ENCODE data around the gene KLHL4. TPM values are rescaled to one million over a fixed set of nuclear protein-coding genes. Genes with fewer than 3 reads are reported as not detected.
"Not testable (repeated sequence)": the region's sequence is repeated elsewhere in the genome, so short reads cannot be mapped to it uniquely, and the experiment has no call there.

Gene KLHL4
- total RNA-seq, 1 donor from 2014 or later, result 0.58 TPM

DNA sequence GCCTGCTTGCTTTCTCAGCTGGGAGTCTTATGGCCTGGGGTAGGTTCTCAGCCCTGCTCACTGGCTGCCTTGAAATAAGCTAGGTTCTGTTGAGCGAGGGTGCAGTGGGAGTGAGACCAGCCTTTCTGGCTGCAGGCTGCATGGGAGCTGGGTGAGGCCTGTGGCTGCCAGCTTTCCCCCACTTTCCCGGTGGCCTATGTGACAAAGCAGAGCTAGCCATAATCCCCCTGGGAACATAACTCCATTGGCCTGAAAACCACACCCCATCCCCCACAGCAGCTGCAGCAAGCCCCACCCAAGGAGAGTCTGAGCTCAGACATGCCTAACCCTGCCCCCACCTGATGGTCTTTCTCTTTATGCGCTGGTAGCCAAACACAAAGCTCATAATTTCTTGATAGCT is 118.9 kb downstream of the KLHL4 start:
- TF ChIP-seq, protein P1, sequence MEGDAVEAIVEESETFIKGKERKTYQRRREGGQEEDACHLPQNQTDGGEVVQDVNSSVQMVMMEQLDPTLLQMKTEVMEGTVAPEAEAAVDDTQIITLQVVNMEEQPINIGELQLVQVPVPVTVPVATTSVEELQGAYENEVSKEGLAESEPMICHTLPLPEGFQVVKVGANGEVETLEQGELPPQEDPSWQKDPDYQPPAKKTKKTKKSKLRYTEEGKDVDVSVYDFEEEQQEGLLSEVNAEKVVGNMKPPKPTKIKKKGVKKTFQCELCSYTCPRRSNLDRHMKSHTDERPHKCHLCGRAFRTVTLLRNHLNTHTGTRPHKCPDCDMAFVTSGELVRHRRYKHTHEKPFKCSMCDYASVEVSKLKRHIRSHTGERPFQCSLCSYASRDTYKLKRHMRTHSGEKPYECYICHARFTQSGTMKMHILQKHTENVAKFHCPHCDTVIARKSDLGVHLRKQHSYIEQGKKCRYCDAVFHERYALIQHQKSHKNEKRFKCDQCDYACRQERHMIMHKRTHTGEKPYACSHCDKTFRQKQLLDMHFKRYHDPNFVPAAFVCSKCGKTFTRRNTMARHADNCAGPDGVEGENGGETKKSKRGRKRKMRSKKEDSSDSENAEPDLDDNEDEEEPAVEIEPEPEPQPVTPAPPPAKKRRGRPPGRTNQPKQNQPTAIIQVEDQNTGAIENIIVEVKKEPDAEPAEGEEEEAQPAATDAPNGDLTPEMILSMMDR (conservative IDR thresholded peaks at IDR 0.05; ENCODE audit: low read depth, low read length), result no peak
- H3K4me3 ChIP-seq (ENCODE audit: low read depth, low read length), result no peak overlapping the region
- DNase-seq (ENCODE audit: low read depth), result no peak

DNA sequence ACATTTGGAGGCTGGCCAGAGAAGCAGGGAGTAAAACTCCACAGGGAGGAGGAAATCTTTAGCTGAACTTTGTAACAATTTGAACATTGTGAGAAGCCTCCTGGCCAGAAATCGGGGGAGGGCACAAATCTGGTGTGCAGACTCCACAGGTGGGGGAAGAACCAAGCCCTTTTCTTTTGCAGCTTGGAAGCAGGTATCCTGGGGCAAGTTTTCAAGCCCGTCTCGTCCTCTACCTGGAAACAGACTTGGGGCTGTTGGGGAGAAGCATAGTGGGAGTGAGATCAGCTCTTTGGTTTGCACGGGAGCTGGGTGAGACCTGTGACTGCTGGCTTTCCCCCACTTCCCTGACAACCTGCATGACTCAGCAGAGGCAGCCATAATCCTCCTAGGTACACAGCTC is 123.8 kb downstream of the KLHL4 start:
- H3K4me3 ChIP-seq (ENCODE audit: low read depth, low read length); DNase-seq (ENCODE audit: low read depth): not testable (repeated sequence)

DNA sequence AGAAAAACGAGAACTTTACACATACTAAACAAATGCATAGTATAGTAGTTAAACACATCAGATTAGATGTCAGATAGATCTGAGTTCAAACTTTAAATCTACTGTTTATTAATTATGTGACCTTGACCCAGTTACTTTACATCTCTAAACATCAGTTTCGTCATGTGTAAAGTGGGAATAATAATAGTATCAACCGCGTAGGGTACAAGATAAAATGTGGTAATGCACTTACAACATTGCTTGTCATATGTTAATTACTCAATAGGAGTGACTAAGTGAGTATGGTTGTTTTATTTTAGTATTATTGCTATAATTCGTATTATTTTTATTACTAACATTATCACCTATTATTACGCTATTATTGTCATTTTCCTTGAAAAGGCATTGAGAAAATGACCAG is 144.2 kb downstream of the KLHL4 start:
- TF ChIP-seq, protein P1 (conservative IDR thresholded peaks at IDR 0.05; ENCODE audit: low read depth, low read length), result no peak
- no peak for DNase-seq (ENCODE audit: low read depth)
- no peak overlapping the region for H3K4me3 ChIP-seq (ENCODE audit: low read depth, low read length)

DNA sequence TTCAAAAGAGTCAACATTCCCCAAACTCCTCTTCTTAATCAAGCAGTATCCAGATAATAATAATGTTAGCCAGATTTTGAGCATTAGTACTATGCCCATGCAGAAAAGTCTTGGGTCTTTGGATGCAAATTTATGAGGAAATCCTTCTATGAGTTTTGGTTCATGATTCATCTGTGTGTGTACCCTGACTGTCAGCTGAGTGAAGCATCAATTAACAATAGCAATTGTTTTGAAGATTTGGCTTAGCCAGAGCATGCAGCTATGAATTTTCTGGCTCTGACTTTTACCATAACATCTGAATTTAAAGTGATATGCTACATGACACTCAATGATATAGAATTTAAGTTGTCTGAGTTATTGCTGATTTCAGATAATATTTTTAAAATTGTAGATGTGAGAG is 145.8 kb downstream of the KLHL4 start:
- DNase-seq (ENCODE audit: low read depth), result no peak
- no peak overlapping the region for H3K4me3 ChIP-seq (ENCODE audit: low read depth, low read length)
- TF ChIP-seq, protein P1 (conservative IDR thresholded peaks at IDR 0.05; ENCODE audit: low read depth, low read length), result no peak

DNA sequence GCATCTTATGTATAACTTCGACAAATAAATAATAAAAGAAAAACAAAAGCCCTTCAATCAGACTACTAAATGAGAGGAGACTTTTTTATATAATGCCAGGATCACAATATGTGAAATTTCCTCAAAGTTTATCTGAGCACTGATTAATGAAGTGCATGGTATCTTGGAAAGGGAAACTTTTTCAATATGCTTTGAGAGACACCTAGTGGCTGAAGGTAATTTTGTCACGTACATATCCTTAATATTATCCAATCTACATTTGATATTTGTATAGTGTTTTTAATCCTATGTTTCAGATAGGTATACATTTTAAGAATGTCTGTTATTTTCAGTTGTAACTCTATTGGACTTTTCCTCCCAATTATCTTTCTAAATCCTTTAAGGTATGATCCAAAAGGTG is 146.8 kb downstream of the KLHL4 start:
- no peak overlapping the region for H3K4me3 ChIP-seq (ENCODE audit: low read depth, low read length)
- no peak for DNase-seq (ENCODE audit: low read depth)
- TF ChIP-seq, protein P1 (conservative IDR thresholded peaks at IDR 0.05; ENCODE audit: low read depth, low read length), result peak; percentile 46

DNA sequence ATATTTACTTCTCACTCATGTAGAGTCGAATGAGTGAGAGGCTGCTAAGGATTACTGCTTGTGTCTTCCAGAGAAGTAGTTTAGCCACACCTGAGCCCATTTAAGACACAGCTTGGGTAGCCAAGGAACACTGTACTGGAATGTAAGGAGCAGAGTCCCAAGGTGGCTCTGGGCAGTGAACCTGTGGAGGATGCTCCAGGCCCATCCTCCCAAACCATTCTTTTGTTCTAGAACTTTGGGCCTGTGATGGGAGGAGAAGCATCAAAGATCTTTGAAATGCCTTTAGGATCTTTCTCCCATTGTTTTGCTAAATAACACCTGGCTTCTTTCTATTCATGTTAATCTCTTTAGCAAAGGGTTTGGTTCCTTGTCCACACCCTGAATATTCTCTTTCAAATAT is 162.2 kb downstream of the KLHL4 start:
- TF ChIP-seq, protein P1 (conservative IDR thresholded peaks at IDR 0.05; ENCODE audit: low read depth, low read length), result no peak
- no peak overlapping the region for H3K4me3 ChIP-seq (ENCODE audit: low read depth, low read length)
- no peak for DNase-seq (ENCODE audit: low read depth)

DNA sequence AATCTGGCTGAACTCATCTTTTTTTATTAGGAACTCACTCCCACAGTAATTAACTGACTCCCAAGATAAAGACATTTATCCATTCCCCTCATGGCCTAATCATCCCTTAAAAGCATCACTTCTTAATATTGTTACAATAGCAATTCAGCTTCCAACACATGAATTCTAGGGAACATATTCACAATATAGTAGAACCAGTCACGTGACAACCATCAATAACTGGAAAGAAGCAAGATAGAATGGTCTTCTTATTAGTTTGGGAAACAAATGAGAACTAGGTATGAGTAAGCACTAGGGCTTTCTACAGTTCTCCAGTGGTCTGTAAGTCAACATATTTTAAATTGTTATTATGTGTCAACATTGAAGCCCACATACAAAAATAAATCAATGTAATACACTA is 170.1 kb downstream of the KLHL4 start:
- TF ChIP-seq, protein P1 (conservative IDR thresholded peaks at IDR 0.05; ENCODE audit: low read depth, low read length), result no peak
- no peak overlapping the region for H3K4me3 ChIP-seq (ENCODE audit: low read depth, low read length)
- DNase-seq (ENCODE audit: low read depth), result no peak

DNA sequence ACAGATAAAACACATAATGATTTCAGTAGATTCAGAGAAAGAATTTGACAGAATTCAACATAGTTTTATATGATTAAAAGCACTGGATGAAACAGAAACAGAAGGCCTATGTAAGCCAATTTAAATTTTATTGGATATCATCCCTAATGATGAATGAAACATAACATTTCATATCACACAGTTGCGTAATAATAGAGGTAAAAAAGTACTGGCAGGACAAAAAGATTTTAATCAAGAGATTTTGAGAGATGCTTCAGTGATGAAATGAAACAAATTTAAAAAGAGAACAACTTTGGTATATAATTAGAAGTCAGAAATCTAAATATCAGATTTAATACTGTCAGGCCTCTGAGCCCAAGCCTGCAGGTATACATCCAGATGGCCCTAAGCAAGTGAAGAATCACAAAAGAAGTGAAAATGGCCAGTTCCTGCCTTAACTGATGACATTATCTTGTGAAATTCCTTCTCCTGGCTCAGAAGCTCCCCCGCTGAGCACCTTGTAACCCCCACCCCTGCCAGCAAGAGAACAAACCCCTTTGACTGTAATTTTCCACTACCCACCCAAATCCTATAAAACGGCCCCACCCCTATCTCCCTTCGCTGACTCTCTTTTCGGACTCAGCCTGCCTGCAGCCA is 170.6 kb downstream of the KLHL4 start:
- DNase-seq (ENCODE audit: low read depth); H3K4me3 ChIP-seq (ENCODE audit: low read depth, low read length): not testable (repeated sequence)

- not testable (repeated sequence) for DNase-seq (ENCODE audit: low read depth)
Measured at GRCh38 chrX:87689218-87689617, 171.6 kb downstream of the KLHL4 start.

More at GRCh38 chrX:87689218-87689617, 171.6 kb downstream of the KLHL4 start:
- not testable (repeated sequence) for H3K4me3 ChIP-seq (ENCODE audit: low read depth, low read length)

Measured in epithelial cell of proximal tubule (primary cell).